Placental epithelial cell (primary cell): Measurements from ENCODE around the gene EIF1B. TPM values are rescaled to one million over a fixed set of nuclear protein-coding genes. Genes with fewer than 3 reads are reported as not detected.

Experiments
- total RNA-seq: library from RNA; depleted of rRNA; stranded (reverse); fragments of >200 nt; gene quantifications from 2 replicates; pipeline ENCODE4 v1.2.3, GENCODE V29; 2012

Gene EIF1B
- total RNA-seq: 15.7 and 20.8 TPM in 2 replicates

DNA sequence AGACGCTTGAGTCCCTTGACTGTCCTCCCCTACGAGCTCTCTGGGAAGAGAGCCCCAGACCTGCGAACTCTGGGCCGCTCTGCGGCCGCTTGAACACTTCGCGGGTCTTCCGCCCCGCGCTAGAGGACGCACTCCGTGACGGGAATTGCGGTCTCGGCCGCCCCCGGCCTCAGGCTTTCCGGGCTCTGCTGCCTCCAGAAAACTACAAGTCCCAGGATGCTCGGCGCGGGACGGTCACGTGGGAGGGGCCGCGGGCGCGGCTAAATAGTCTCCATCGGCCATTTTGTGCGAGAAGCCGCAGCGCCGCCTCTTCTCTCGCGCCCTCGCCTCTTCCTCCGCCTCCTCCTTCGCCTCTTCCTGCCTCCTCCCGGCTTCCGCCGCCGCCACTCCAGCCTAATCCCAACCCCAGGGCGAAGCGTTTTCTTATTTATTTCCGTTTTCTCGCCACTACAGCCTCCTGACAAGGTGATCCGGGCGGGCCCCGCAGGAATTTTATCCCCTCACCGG is at the start of gene EIF1B:
Gene EIF1B (plus strand): TSS at position 290 of the 507 bp plus-strand sequence. CDS start 235 bp downstream, outside the sequence.

Other genes starting within 250 kb of the EIF1B start
- 0.22 TPM in 1 of 2 replicates, not detected in the other for gene ENTPD3, start 77.5 kb downstream of the EIF1B start, total RNA-seq
- gene RPL14, start 147.6 kb downstream of the EIF1B start, total RNA-seq: 210 and 221 TPM in 2 replicates
- 3.5 and 5.5 TPM in 2 replicates for gene ZNF619, start 167.4 kb downstream of the EIF1B start, total RNA-seq
- gene ZNF620, start 196.3 kb downstream of the EIF1B start, total RNA-seq: 0.79 and 0.87 TPM in 2 replicates
- 14.2 and 14.9 TPM in 2 replicates for gene ZNF621, start 215.3 kb downstream of the EIF1B start, total RNA-seq